Stimulated activated CD8-positive, alpha-beta memory T cell treated with anti-CD3 and anti-CD28 coated beads, Interleukin-4, amount 100 ng/mL, for 24 hours (primary cell): ENCODE data around the gene ZC3H13.

Experiments used
- DNase-seq: peaks from one replicate; pipeline ENCODE4 v3.0.0-alpha.2; 2020; ENCODE audit warnings: low read depth

ZC3H13 gene

GRCh38 chr13:46063292-46063691 lies 10.7 kb upstream of the ZC3H13 start:
- DNase-seq, result no peak

GRCh38 chr13:46062185-46062584 lies 9.6 kb upstream of the ZC3H13 start:
- no peak for DNase-seq

- DNase-seq, result no peak
Observed at GRCh38 chr13:46059405-46059804, 6.9 kb upstream of the ZC3H13 start.

GRCh38 chr13:46058268-46058667 lies 5.7 kb upstream of the ZC3H13 start:
- DNase-seq, result no peak

GRCh38 chr13:46057256-46058015 lies 4.9 kb upstream of the ZC3H13 start:
- no peak for DNase-seq

- no peak for DNase-seq
Observed at GRCh38 chr13:46053162-46054012, 841 bp upstream of the ZC3H13 start.

GRCh38 chr13:46051968-46052318 lies 603 bp downstream of the ZC3H13 start:
- no peak for DNase-seq

GRCh38 chr13:46050771-46051170 lies 1.8 kb downstream of the ZC3H13 start:
- no peak for DNase-seq

GRCh38 chr13:46045424-46045823 lies 7.1 kb downstream of the ZC3H13 start:
- no peak for DNase-seq

GRCh38 chr13:46043647-46044046 lies 8.9 kb downstream of the ZC3H13 start:
- no peak for DNase-seq

GRCh38 chr13:46041419-46041839 lies 11.1 kb downstream of the ZC3H13 start:
- no peak for DNase-seq

GRCh38 chr13:46040763-46041162 lies 11.8 kb downstream of the ZC3H13 start:
- no peak for DNase-seq

GRCh38 chr13:46039411-46040182 lies 12.9 kb downstream of the ZC3H13 start:
- DNase-seq, result no peak

GRCh38 chr13:46038296-46038695 lies 14.2 kb downstream of the ZC3H13 start:
- DNase-seq, result no peak

GRCh38 chr13:46035066-46035465 lies 17.5 kb downstream of the ZC3H13 start:
- DNase-seq, result no peak

- DNase-seq, result no peak
Observed at GRCh38 chr13:46032341-46032740, 20.2 kb downstream of the ZC3H13 start.

- DNase-seq, result no peak
Observed at GRCh38 chr13:46031581-46032263, 20.8 kb downstream of the ZC3H13 start.

- DNase-seq, result no peak
Observed at GRCh38 chr13:46025157-46025556, 27.4 kb downstream of the ZC3H13 start.

GRCh38 chr13:46022481-46022880 lies 30.1 kb downstream of the ZC3H13 start:
- DNase-seq, result no peak

GRCh38 chr13:46016216-46016615 lies 36.3 kb downstream of the ZC3H13 start:
- no peak for DNase-seq

GRCh38 chr13:46015366-46015765 lies 37.2 kb downstream of the ZC3H13 start:
- no peak for DNase-seq

GRCh38 chr13:46012404-46012803 lies 40.1 kb downstream of the ZC3H13 start:
- no peak for DNase-seq
